Measurements from ENCODE around the gene ZBTB44.

The ZBTB44 gene

GRCh38 chr11:130188585-130189347, 126.0 kb downstream of the ZBTB44 start:
- no peak for DNase-seq (ENCODE audit: low read depth, low spot score)
- H3K4me3 ChIP-seq (ENCODE audit: low read length), result no peak overlapping the region

GRCh38 chr11:130188047-130188446, 126.7 kb downstream of the ZBTB44 start:
- H3K4me3 ChIP-seq (ENCODE audit: low read length), result no peak overlapping the region
- DNase-seq (ENCODE audit: low read depth, low spot score), result no peak

- no peak for DNase-seq (ENCODE audit: low read depth, low spot score)
Observed at GRCh38 chr11:130187096-130187495, 127.6 kb downstream of the ZBTB44 start.

GRCh38 chr11:130183878-130184610, 130.7 kb downstream of the ZBTB44 start:
- H3K4me3 ChIP-seq (ENCODE audit: low read length), result no peak overlapping the region
- DNase-seq (ENCODE audit: low read depth, low spot score), result no peak

More at GRCh38 chr11:130187096-130187495, 127.6 kb downstream of the ZBTB44 start:
- no peak overlapping the region for H3K4me3 ChIP-seq (ENCODE audit: low read length)

GRCh38 chr11:130181295-130182272, 133.1 kb downstream of the ZBTB44 start:
- DNase-seq (ENCODE audit: low read depth, low spot score), result no peak
- H3K4me3 ChIP-seq (ENCODE audit: low read length), result no peak overlapping the region

GRCh38 chr11:130180896-130181294, 133.8 kb downstream of the ZBTB44 start:
- no peak for DNase-seq (ENCODE audit: low read depth, low spot score)
- H3K4me3 ChIP-seq (ENCODE audit: low read length), result no peak overlapping the region

- no peak overlapping the region for H3K4me3 ChIP-seq (ENCODE audit: low read length)
- DNase-seq (ENCODE audit: low read depth, low spot score), result no peak
Observed at GRCh38 chr11:130180491-130180890, 134.2 kb downstream of the ZBTB44 start.

- DNase-seq (ENCODE audit: low read depth, low spot score), result no peak
Observed at GRCh38 chr11:130179396-130180306, 135.1 kb downstream of the ZBTB44 start.

GRCh38 chr11:130178441-130179339, 136.0 kb downstream of the ZBTB44 start:
- DNase-seq (ENCODE audit: low read depth, low spot score), result no peak

More at GRCh38 chr11:130179396-130180306, 135.1 kb downstream of the ZBTB44 start:
- H3K4me3 ChIP-seq (ENCODE audit: low read length), result no peak overlapping the region

GRCh38 chr11:130177782-130178181, 136.9 kb downstream of the ZBTB44 start:
- DNase-seq (ENCODE audit: low read depth, low spot score), result no peak
- H3K4me3 ChIP-seq (ENCODE audit: low read length), result no peak overlapping the region

More at GRCh38 chr11:130178441-130179339, 136.0 kb downstream of the ZBTB44 start:
- H3K4me3 ChIP-seq (ENCODE audit: low read length), result no peak overlapping the region
